ENCODE measurements around the gene GNL3.

The GNL3 gene

DNA sequence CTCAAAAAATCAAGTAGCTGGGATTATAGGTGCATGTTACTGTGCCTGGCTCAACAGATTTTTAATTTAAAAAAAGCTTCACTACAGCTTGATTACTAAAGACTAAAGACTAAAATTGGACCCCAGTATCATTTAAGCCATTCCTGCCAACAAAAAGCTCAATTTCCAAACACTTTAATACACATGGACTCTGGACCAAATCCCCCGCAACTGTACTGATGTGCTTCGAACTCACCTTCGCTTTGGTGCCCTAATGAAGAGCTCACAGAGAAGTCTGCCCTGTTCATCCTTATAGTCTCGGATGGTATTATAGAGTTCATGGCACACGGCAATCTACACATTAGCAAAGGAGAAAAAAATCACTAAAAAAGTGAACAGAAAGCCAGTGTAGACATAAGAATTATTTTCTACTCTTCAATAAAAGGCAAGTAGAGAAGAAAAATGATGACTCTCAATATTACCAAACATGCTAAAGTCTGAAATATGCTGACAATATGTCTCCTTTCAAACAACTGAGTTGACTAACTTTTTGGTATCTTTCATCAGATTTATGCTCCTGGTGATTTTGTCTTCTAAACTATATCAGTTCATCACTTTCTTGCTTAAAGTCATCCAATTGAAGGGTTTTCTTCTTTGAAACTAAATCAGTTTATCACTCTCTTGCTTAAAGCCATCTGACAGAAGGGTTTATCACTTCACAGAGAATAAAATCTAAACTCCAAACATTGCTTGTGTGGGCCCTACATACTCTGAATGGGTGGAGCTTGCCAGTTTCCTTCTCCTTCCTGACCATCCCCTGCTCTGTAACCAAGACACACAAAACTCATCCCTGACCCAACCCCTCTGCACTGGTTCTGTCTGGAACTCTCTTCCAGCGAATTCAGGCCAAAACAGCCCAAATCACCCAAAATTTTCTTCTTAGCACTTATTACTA lies 7.3 kb upstream of the GNL3 start:
- DNase-seq: no peak
- TF ChIP-seq POLR2A (IDR thresholded peaks at IDR 0.05; ENCODE audit: low read length): no peak
- TF ChIP-seq GATA1 (IDR thresholded peaks at IDR 0.05; ENCODE audit: low read depth, low read length): no peak

DNA sequence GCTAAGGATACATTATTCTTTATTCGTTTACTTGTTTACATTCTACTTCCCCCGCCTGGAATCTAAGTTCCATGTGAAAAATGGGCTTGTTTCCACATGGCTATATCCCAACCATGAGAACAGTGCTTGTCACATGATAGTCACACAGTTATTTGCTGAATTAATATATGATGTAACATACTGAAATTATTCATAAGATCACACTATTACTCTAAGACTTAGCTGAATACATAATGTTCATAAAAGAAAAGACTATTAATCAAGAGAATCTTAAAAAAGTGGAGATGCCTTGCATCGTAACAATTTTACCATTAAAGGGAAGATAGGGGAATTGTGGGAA lies 6.7 kb upstream of the GNL3 start:
- TF ChIP-seq GATA1 (IDR thresholded peaks at IDR 0.05; ENCODE audit: low read depth, low read length): no peak
- TF ChIP-seq POLR2A (IDR thresholded peaks at IDR 0.05; ENCODE audit: low read length): no peak
- DNase-seq: peak in 1 of 2 experiments; percentile 59

DNA sequence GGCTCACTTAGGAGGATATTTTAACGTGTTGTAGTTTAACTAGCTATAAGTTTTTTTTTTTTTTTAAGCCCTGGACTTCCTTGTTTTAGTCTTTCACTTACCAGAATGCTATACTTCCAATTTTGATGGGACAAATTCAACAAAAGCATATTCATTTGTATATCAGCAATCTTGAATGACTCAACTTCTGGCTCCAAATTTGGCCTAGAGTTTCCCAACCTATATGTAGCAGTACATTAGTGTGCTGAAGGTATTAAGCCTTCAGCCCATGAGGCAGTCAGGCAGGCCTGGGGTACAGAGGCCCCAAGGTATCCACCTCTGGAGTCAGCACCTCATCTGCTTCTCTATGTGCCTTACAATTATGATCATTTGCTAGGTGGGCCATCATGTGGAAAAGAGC lies 6.0 kb upstream of the GNL3 start:
- peak in 1 of 2 experiments; percentile 70 for DNase-seq
- TF ChIP-seq POLR2A (IDR thresholded peaks at IDR 0.05; ENCODE audit: low read length): no peak
- no peak for TF ChIP-seq GATA1 (IDR thresholded peaks at IDR 0.05; ENCODE audit: low read depth, low read length)

DNA sequence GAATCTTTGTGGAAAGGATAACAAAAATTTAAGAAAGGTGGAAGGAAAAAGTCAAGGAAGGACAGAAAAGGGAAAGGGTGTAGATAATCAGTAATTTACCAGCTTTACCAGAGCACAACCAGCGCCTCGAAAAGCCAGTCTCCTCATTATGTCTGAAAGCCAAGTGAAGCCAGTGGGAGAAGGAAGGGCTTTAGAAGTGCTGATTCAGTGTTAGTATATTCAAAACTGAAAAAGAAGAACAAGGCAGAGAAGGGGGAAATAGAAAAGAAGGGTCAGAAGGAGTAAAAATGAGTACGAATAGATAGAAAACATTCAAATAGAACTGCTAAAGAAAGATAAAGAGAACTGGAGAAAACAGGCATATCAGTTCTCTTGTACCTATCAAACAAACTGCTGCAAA lies 4.2 kb upstream of the GNL3 start:
- DNase-seq: no peak
- TF ChIP-seq POLR2A (IDR thresholded peaks at IDR 0.05; ENCODE audit: low read length) (no peak), GATA1 (IDR thresholded peaks at IDR 0.05; ENCODE audit: low read depth, low read length) (no peak)

DNA sequence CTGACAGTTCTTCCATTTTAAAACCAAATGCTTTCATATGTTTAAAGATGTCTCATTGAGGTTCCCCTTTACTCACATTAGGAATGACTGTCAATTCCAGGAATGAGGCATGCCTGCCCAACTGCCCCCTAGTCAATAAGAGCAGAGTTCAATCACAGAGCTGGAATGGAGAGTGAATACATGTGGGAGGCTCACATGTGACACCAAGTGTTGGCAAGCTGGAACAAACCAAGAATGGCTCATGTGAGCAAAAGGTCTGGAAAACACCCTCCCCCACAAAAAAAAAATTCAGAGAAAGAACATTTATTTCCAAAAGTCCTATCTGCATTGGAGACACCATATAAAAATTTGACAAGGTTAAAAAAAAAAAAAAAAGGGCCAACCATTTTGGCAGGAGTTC lies 3.8 kb upstream of the GNL3 start:
- DNase-seq: peak; percentile 49 to 51
- no peak for TF ChIP-seq GATA1 (IDR thresholded peaks at IDR 0.05; ENCODE audit: low read depth, low read length)
- no peak for TF ChIP-seq POLR2A (IDR thresholded peaks at IDR 0.05; ENCODE audit: low read length)

GRCh38 chr3:52683611-52684010 lies 2.2 kb upstream of the GNL3 start:
- DNase-seq: no peak
- TF ChIP-seq POLR2A (IDR thresholded peaks at IDR 0.05; ENCODE audit: low read length) (no peak), GATA1 (IDR thresholded peaks at IDR 0.05; ENCODE audit: low read depth, low read length) (no peak)

DNA sequence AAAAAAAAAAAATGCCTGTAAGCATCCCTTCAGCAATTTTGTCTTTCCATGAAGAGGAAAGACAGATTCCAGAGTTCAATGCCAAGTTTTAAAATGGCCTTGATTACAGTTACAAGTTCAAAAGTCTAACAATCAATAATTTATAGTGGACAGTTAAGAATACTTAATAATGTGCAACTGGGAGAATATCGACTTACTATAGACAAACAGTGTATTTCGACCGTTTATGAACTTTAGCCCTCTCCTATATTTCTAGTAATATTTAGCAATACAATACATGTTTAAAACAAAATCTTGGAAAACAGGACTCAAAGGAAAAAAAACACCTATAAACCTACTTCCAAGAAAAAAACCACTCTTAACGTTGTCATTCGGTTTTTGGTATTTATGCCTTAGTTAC lies 1.6 kb upstream of the GNL3 start:
- TF ChIP-seq POLR2A (IDR thresholded peaks at IDR 0.05; ENCODE audit: low read length) (no peak), GATA1 (IDR thresholded peaks at IDR 0.05; ENCODE audit: low read depth, low read length) (no peak)
- peak in 1 of 2 experiments; percentile 25 for DNase-seq

GRCh38 chr3:52685285-52685708 lies 535 bp upstream of the GNL3 start:
- DNase-seq: peak; percentile 90 to 92
- TF ChIP-seq GATA1 (IDR thresholded peaks at IDR 0.05; ENCODE audit: low read depth, low read length) (no peak), POLR2A (IDR thresholded peaks at IDR 0.05; ENCODE audit: low read length) (no peak)

GRCh38 chr3:52688266-52688665 lies 2.4 kb downstream of the GNL3 start:
- DNase-seq: no peak
- TF ChIP-seq GATA1 (IDR thresholded peaks at IDR 0.05; ENCODE audit: low read depth, low read length) (no peak), POLR2A (IDR thresholded peaks at IDR 0.05; ENCODE audit: low read length) (no peak)

- TF ChIP-seq POLR2A (IDR thresholded peaks at IDR 0.05; ENCODE audit: low read length) (peak; percentile 22), GATA1 (IDR thresholded peaks at IDR 0.05; ENCODE audit: low read depth, low read length) (no peak)
- no peak for DNase-seq
Measured at GRCh38 chr3:52689151-52689550, 3.3 kb downstream of the GNL3 start.

GRCh38 chr3:52690560-52690959 lies 4.7 kb downstream of the GNL3 start:
- no peak for DNase-seq
- TF ChIP-seq POLR2A (IDR thresholded peaks at IDR 0.05; ENCODE audit: low read length) (no peak), GATA1 (IDR thresholded peaks at IDR 0.05; ENCODE audit: low read depth, low read length) (no peak)

GRCh38 chr3:52693071-52693470 lies 7.2 kb downstream of the GNL3 start:
- no peak for DNase-seq
- no peak for TF ChIP-seq GATA1 (IDR thresholded peaks at IDR 0.05; ENCODE audit: low read depth, low read length)

- no peak for DNase-seq
- peak; percentile 30 for TF ChIP-seq POLR2A (IDR thresholded peaks at IDR 0.05; ENCODE audit: low read length)
- TF ChIP-seq GATA1 (IDR thresholded peaks at IDR 0.05; ENCODE audit: low read depth, low read length): no peak
Measured at GRCh38 chr3:52694528-52695189, 8.8 kb downstream of the GNL3 start.

DNA sequence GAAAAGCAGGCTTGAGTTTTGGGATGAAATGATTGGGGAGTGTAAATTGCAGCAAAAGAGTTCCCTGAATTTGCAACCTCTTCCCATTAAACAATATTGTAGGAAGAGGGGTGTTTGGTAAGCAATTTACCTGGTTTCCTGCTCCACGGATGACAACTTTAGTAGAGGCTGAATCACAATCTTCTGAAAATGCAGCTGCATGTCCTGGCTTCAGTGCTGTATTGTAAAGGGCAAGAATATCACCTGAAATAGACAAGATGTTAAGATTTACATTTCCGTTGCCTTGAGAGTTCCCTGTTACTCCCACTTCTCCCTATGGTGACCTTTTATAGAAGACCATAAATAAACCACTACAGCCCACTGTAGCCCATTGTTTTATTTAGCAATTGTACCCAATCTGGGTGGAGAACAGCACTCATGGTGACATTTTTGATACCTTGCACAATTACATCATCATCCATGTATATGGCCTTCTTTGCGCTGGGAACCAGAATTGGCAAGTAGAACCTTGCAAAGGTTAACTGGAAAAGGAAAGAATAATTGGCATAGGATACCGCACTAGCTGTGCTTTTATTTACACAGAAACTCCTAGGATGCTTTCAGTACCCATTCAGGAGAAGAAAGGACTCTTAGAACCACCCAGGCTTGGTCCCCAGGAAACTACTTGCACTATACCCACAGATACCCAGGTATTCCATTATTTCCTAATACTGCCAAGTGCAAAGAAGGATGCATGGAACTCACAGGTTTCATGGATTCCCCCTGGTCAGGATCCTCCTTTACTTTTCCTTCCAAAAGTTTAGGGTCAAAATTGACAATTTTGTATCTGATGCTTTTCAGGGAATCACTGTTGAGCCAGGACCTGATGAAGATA lies 10.2 kb downstream of the GNL3 start:
- TF ChIP-seq GATA1 (IDR thresholded peaks at IDR 0.05; ENCODE audit: low read depth, low read length): no peak
- TF ChIP-seq POLR2A (IDR thresholded peaks at IDR 0.05; ENCODE audit: low read length): peak; percentile 26
- no peak for DNase-seq
